Karpas-422 (cell line): ENCODE results near the gene DEAF1. TPM values are rescaled to one million over a fixed set of nuclear protein-coding genes. Genes with fewer than 3 reads are reported as not detected.
"Not testable (repeated sequence)": the region's sequence is repeated elsewhere in the genome, so short reads cannot be mapped to it uniquely, and the experiment has no call there.

Experiments
- DNase-seq: peaks from one replicate; pipeline ENCODE4 v3.0.0-alpha.2; 2015
- H2AFZ ChIP-seq: fragments of 200-600 bp; sonication (generic); 2 replicates; pipeline ENCODE4 v1.6.1; 2014; ENCODE audit warnings: antibody characterized with exemption, low read length, mixed read lengths
- H3K27ac ChIP-seq: fragments of 200-600 bp; sonication (generic); 2 replicates; pipeline ENCODE4 v1.5.1; 2014; ENCODE audit warnings: mild to moderate bottlenecking, low read length, moderate library complexity
- H3K27me3 ChIP-seq: fragments of 200-600 bp; sonication (generic); 2 replicates; pipeline ENCODE4 v1.6.1; 2014; ENCODE audit warnings: low read length, mixed read lengths
- H3K36me3 ChIP-seq: fragments of 200-600 bp; sonication (generic); 2 replicates; pipeline ENCODE4 v1.6.1; 2014; ENCODE audit warnings: low read length, mixed read lengths; ENCODE audit not compliant: insufficient read depth
- H3K4me1 ChIP-seq: fragments of 200-600 bp; sonication (generic); 2 replicates; pipeline ENCODE4 v1.6.1; 2014; ENCODE audit warnings: mild to moderate bottlenecking, low read length, mixed read lengths
- H3K4me2 ChIP-seq: fragments of 200-600 bp; sonication (generic); 2 replicates; pipeline ENCODE4 v1.6.1; 2014; ENCODE audit warnings: low read length, low read depth, mild to moderate bottlenecking; ENCODE audit not compliant: poor library complexity, severe bottlenecking
- H3K4me3 ChIP-seq: fragments of 200-600 bp; sonication (generic); 2 replicates; pipeline ENCODE4 v1.5.1; 2014; ENCODE audit warnings: mild to moderate bottlenecking, antibody characterized with exemption, low read length, mixed read lengths
- H3K79me2 ChIP-seq: fragments of 200-600 bp; sonication (generic); 2 replicates; pipeline ENCODE4 v1.6.1; 2014; ENCODE audit warnings: mild to moderate bottlenecking, low read length, mixed read lengths
- H3K9ac ChIP-seq: fragments of 200-600 bp; sonication (generic); 2 replicates; pipeline ENCODE4 v1.6.0; 2014; ENCODE audit warnings: low read length
- H3K9me2 ChIP-seq: fragments of 200-600 bp; sonication (generic), shearing (Covaris generic); replicated peaks from 2 replicates; pipeline ENCODE4 v1.6.0; 2014; ENCODE audit warnings: mild to moderate bottlenecking, low read length, moderate library complexity; ENCODE audit not compliant: insufficient read depth
- H3K9me3 ChIP-seq: fragments of 300-700, 200-600 bp; sonication (generic); 2 replicates; pipeline ENCODE4 v1.6.1; 2014; ENCODE audit warnings: low read length, mixed read lengths
- H4K20me1 ChIP-seq: fragments of 200-600 bp; sonication (generic); 2 replicates; pipeline ENCODE4 v1.6.1; 2014; ENCODE audit warnings: mild to moderate bottlenecking, antibody characterized with exemption, low read length, low read depth; ENCODE audit not compliant: insufficient read depth
- total RNA-seq: library from RNA; depleted of rRNA; stranded (reverse); fragments of >200 nt; shearing (Covaris generic); gene quantifications from 2 replicates; pipeline ENCODE4 v1.2.3, GENCODE V29; 2014; ENCODE audit warnings: low replicate concordance

Gene DEAF1
- total RNA-seq, 1 experiment from 2014 or later = 35.9 TPM

DNA sequence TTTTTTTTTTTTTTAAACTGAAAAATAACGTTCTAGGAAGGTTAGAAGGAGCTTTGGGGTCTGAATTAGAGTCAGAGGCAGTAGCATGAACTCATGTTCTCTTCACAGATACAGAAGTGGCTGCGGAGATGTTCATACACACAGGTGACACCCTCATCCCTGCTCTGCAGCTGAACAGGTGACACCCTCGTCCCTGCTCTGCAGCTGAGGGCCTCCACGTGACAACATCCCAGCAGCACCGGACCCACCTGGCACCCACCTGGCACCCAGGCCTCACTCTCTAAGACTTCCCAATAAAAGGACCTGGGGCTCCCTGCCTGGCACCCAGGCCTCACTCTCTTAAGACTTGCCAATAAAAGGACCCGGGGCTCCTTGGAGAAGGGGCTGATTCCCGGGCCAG is 38.2 kb downstream of the DEAF1 start:
- Histone ChIP-seq H3K36me3 (peaks cover 12% of the 10 kb centered on the region), H3K4me3 (no peak overlapping the region)

DNA sequence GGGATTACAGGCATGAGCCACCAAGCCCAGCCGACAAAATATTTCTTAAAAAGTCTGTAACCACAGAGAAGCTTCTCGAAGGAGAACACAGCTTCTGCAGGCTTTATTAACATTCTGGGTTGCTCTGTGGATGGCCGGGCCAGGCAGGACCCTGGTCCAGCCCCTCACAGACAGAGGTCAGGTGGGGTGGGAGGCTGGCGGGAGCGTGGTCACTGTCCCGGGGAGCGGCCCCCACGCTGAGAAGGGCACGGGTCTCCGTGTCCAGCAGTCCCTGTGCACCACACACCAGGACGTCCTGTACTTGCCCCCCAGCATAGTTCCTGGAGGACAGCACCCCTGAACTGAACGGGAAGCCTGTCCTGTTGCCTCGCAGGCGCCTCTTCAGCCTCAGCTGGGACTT is 38.6 kb downstream of the DEAF1 start:
- Histone ChIP-seq H2AFZ (no peak overlapping the region), H3K4me3 (no peak overlapping the region), H3K9me2 (no peaks in the 10 kb centered on the region), H3K79me2 (no peaks in the 10 kb centered on the region), H3K9me3 (no peaks in the 10 kb centered on the region), H3K27me3 (no peaks in the 10 kb centered on the region), H3K9ac (no peak overlapping the region), H3K27ac (no peak overlapping the region), H3K4me1 (peaks cover 23% of the 10 kb centered on the region), H3K36me3 (peaks cover 10% of the 10 kb centered on the region), H3K4me2 (no peak overlapping the region), H4K20me1 (peaks cover 59% of the 10 kb centered on the region)
- DNase-seq = no peak

More for the DNA sequence above, 38.2 kb downstream of the DEAF1 start:
- H3K27ac ChIP-seq = no peak overlapping the region
- no peak overlapping the region for H2AFZ ChIP-seq
- H3K9me3 ChIP-seq = no peaks in the 10 kb centered on the region
- no peak overlapping the region for H3K4me2 ChIP-seq
- H3K9ac ChIP-seq = no peak overlapping the region
- H3K79me2 ChIP-seq = no peaks in the 10 kb centered on the region
- peaks cover 64% of the 10 kb centered on the region for H4K20me1 ChIP-seq
- H3K27me3 ChIP-seq = no peaks in the 10 kb centered on the region
- peaks cover 23% of the 10 kb centered on the region for H3K4me1 ChIP-seq
- no peak for DNase-seq
- no peaks in the 10 kb centered on the region for H3K9me2 ChIP-seq

DNA sequence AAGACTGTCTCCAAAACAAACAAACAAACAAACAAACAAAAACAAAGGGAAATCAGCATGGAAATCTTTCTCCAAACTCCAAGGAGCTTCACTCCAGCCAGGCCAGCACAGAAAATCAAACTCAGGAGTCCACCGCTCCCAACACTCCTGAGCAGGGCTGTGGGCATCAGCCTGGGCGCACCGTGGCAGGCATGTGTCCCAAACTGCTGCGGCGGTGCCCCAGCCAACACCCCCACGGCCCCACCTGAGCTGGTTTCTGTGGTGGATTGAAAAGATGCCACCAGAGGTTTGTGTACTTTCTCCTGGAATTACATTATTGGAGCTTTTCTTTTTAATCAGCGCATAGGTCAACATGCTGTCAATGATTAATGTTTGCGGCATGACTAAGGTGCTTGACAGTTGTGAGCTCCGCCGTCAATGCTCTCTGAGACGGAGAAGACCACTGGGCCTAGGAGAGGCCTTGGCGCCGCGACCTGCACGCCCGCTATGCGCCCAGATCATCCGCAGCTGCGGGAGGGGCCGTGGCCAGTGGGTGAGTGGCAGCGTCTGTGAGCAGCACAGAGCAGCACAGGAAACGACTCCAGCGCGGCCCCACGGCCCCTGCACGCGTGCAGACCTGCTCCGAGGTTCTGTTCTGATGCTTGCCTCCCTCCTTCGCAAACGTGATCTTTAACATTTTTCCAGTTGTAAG is 39.8 kb downstream of the DEAF1 start:
- no peak overlapping the region for H3K9ac ChIP-seq
- H3K27ac ChIP-seq = no peak overlapping the region
- H2AFZ ChIP-seq = no peak overlapping the region
- H3K79me2 ChIP-seq = no peaks in the 10 kb centered on the region
- H3K4me3 ChIP-seq = no peak overlapping the region
- no peaks in the 10 kb centered on the region for H3K9me3 ChIP-seq
- peaks cover 10% of the 10 kb centered on the region for H3K4me1 ChIP-seq
- H4K20me1 ChIP-seq = peaks cover 47% of the 10 kb centered on the region
- H3K27me3 ChIP-seq = no peaks in the 10 kb centered on the region
- peaks cover 10% of the 10 kb centered on the region for H3K36me3 ChIP-seq
- no peaks in the 10 kb centered on the region for H3K9me2 ChIP-seq
- no peak overlapping the region for H3K4me2 ChIP-seq
- DNase-seq = no peak

DNA sequence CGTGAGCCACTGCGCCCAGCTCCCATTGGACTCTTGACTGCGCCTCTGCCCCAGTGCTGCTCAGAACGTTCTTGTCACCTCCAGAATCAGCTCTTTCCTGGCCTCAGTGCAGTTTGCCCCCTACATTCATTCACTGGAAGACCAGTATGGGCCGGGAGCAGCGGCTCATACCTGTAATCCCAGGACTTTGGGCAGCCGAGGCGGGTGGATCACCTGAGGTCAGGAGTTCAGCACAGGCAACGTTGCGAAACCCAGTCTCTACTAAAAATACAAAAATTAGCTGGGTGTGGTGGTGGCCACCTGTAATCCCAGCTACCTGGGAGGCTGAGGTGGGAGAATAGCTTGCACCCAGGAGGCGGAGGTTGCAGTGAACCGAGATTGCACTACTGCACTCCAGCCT is 40.6 kb downstream of the DEAF1 start:
- H3K9ac ChIP-seq, H3K4me3 ChIP-seq, H2AFZ ChIP-seq, H3K27ac ChIP-seq, H3K9me3 ChIP-seq, H3K4me1 ChIP-seq, H3K36me3 ChIP-seq, H3K9me2 ChIP-seq, DNase-seq, H3K27me3 ChIP-seq, H3K4me2 ChIP-seq, H3K79me2 ChIP-seq: not testable (repeated sequence)
- H4K20me1 ChIP-seq = peaks cover 41% of the 10 kb centered on the region

DNA sequence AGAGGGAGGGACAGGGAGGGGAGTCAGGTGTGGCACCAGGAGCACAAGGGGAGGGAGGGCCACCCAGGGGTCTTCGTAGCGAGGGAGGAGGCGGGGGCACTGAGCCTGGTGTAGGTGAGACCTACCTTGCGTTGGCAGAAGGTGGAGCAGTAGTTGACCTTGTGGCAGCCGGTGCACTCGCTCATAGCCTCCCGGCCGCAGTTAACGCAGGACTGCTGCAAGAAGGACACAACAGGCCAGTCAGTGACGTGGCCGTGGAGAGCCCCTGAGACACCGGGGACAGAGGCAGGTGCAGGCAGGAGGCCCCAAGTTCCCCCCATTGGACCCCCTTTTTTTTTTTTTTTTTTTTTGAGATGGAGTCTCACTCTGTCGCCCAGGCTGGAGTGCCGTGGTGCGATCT is 41.2 kb downstream of the DEAF1 start:
- DNase-seq = no peak
- Histone ChIP-seq H3K27me3 (no peaks in the 10 kb centered on the region), H3K36me3 (peaks cover 5% of the 10 kb centered on the region; the same call in 1 of the 2 replicates)

DNA sequence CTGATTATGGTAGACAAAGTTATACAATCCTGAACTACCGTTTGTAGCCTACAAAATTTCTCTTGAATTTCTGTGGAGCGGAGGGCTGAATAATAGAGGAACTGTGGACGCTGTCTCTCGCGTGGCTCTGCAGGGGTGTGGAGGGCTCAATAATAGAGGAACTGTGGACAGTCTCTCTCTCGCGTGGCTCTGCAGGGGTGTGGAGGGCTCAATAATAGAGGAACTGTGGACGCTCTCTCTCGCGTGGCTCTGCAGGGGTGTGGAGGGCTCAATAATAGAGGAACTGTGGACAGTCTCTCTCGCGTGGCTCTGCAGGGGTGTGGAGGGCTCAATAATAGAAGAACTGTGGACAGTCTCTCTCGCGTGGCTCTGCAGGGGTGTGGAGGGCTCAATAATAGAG is 41.9 kb downstream of the DEAF1 start:
- H3K4me2 ChIP-seq, DNase-seq, H3K9me2 ChIP-seq, H3K79me2 ChIP-seq, H3K36me3 ChIP-seq, H3K9me3 ChIP-seq, H3K27ac ChIP-seq, H3K4me1 ChIP-seq, H3K4me3 ChIP-seq, H3K27me3 ChIP-seq, H2AFZ ChIP-seq, H3K9ac ChIP-seq: not testable (repeated sequence)
- H4K20me1 ChIP-seq = peaks cover 29% of the 10 kb centered on the region

More for the DNA sequence above, 41.2 kb downstream of the DEAF1 start:
- Histone ChIP-seq H2AFZ (no peak overlapping the region), H3K27ac (no peak overlapping the region), H3K4me2 (no peak overlapping the region), H3K79me2 (no peaks in the 10 kb centered on the region), H3K4me1 (no peaks in the 10 kb centered on the region), H3K9ac (no peak overlapping the region), H3K9me2 (no peaks in the 10 kb centered on the region), H3K4me3 (no peak overlapping the region), H4K20me1 (peaks cover 35% of the 10 kb centered on the region), H3K9me3 (no peaks in the 10 kb centered on the region)

DNA sequence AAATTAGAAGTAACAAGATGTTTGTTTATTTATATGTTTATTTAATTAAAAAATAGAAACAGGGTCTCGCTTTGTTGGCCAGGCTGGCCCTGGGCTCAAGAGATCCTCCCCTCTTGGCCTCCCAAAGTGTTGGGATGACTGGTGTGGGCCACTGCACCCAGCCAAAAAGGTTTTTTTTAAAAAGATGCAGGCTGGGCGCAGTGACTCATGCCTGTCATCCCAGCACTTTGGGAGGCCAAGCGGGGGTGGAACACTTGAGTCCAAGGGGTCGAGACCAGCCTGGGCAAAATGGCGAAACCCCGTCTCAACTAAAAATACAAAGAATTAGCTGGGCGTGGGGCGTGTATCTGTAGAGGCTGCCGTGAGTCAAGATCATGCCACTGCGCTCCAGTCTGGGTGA is 44.5 kb downstream of the DEAF1 start:
- H3K36me3 ChIP-seq = peaks cover 3% of the 10 kb centered on the region; the same call in 1 of the 2 replicates
- DNase-seq = no peak
- H3K27ac ChIP-seq = no peak overlapping the region
- H3K4me1 ChIP-seq = peaks cover 11% of the 10 kb centered on the region
- no peaks in the 10 kb centered on the region for H3K27me3 ChIP-seq
- H3K79me2 ChIP-seq = no peaks in the 10 kb centered on the region
- no peak overlapping the region for H3K4me2 ChIP-seq
- no peak overlapping the region for H3K4me3 ChIP-seq
- 0 out of 2 replicates have a peak, but pooled peaks cover 12% of the 10 kb centered on the region for H4K20me1 ChIP-seq
- no peak overlapping the region for H2AFZ ChIP-seq
- H3K9me3 ChIP-seq = no peaks in the 10 kb centered on the region
- no peaks in the 10 kb centered on the region for H3K9me2 ChIP-seq
- H3K9ac ChIP-seq = no peak overlapping the region

DNA sequence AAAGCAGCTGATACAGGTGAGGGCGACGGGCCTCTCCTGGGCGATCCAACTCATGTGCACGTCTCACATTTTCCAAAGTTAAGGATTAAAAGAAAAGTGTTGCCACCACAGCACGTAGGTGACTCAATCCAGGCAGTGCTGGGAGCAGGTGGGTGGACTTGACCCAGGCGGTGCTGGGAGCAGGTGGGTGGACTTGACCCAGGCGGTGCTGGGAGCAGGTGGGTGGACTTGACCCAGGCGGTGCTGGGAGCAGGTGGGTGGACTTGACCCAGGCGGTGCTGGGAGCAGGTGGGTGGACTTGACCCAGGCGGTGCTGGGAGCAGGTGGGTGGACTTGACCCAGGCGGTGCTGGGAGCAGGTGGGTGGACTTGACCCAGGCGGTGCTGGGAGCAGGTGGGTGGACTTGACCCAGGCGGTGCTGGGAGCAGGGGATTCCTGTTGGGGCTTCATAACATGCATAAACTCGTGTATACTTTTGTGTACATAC is 47.3 kb downstream of the DEAF1 start:
- H3K4me2 ChIP-seq, H3K79me2 ChIP-seq, H3K4me3 ChIP-seq, H2AFZ ChIP-seq, H3K36me3 ChIP-seq, H3K27me3 ChIP-seq, DNase-seq, H4K20me1 ChIP-seq, H3K9me3 ChIP-seq, H3K9me2 ChIP-seq, H3K9ac ChIP-seq, H3K27ac ChIP-seq: not testable (repeated sequence)
- peaks cover 13% of the 10 kb centered on the region for H3K4me1 ChIP-seq
